K562 (cell line): ENCODE results near the gene VPS37D. TPM values are rescaled to one million over a fixed set of nuclear protein-coding genes. Genes with fewer than 3 reads are reported as not detected.

Experiments used
- ADNP ChIP-seq: fragments of 200-800 bp; sonication (Bioruptor generic); IDR thresholded peaks from 2 replicates; pipeline ENCODE4 v1.6.1; 2016; ENCODE audit warnings: missing genetic modification characterization, missing compliant biosample characterization
- CBFA2T3 ChIP-seq: fragments of 450-650 bp; IDR thresholded peaks from 2 replicates; pipeline ENCODE4 v1.6.1; 2017
- DDX20 ChIP-seq: fragments of 450-650 bp; IDR thresholded peaks from 2 replicates; pipeline ENCODE4 v1.6.1; 2016; ENCODE audit warnings: missing genetic modification characterization, low read depth, mild to moderate bottlenecking, missing compliant biosample characterization, moderate library complexity
- FOXJ3 ChIP-seq: sonication (generic); formaldehyde crosslinking; IDR thresholded peaks from 2 replicates; pipeline ENCODE4 v1.4.0; 2020; ENCODE audit warnings: mild to moderate bottlenecking, missing genetic modification reagents
- FUS ChIP-seq: fragments of 200-400 bp; formaldehyde crosslinking; optimal IDR thresholded peaks from 2 replicates; pipeline ENCODE3; 2017; ENCODE audit warnings: low read depth, low read length
- LEF1 ChIP-seq: fragments of 450-650 bp; IDR thresholded peaks from 2 replicates; pipeline ENCODE4 v1.6.1; 2016; ENCODE audit warnings: mild to moderate bottlenecking
- MEF2A ChIP-seq: IDR thresholded peaks from 2 replicates; pipeline ENCODE4 v1.6.1; 2011; ENCODE audit warnings: low read depth, mild to moderate bottlenecking, low read length, moderate library complexity; ENCODE audit not compliant: control insufficient read depth
- POLR2AphosphoS2 ChIP-seq: IDR thresholded peaks from 2 replicates; pipeline ENCODE4 v1.6.1; 2012; ENCODE audit warnings: low read length, improper control_type of control experiment
- POU5F1 ChIP-seq: fragments of 150-350 bp; IDR thresholded peaks from 2 replicates; pipeline ENCODE4 v1.6.1; 2014; ENCODE audit warnings: borderline replicate concordance, low read length, low read depth, mild to moderate bottlenecking; ENCODE audit not compliant: partially characterized antibody
- U2AF1 ChIP-seq: fragments of 200-400 bp; formaldehyde crosslinking; optimal IDR thresholded peaks from 2 replicates; pipeline ENCODE3; 2017; ENCODE audit warnings: mild to moderate bottlenecking, low read depth, low read length, moderate library complexity
- polyA plus RNA-seq, 8 experiments: library from polyadenylated mRNA; depleted of rRNA in 4 of 8; stranded (reverse) in 5 of 8; unstranded in 3 of 8; fragments of >200 nt; fragmentation: Nextera tagmentation in 2 of 8; fragmentation: Illumina TruSeq in 1 of 8; extraction: Ambion mirVana in 2 of 8; extraction: Trizol in 1 of 8; gene quantifications; 2 replicates each; pipeline versions ENCODE4 v1.2.1 to v1.2.3, GENCODE V29; 2011 to 2014; ENCODE audit warnings: inconsistent platforms in 1 of 8, missing spikeins in 1 of 8
- total RNA-seq, 7 experiments: library from RNA; depleted of rRNA in 6 of 7; stranded (reverse); fragments of >200 nt in 6 of 7; fragmentation: Illumina TruSeq in 2 of 7; extraction: Trizol in 2 of 7; gene quantifications; 2 replicates each; pipeline versions ENCODE4 v1.2.1 to v1.2.3, GENCODE V29; 2011 to 2021; ENCODE audit warnings: low replicate concordance in 1 of 7
- TF ChIP-seq, protein P1 (sequence below), 2 experiments: fragments of 200-800 bp in 1 of 2; sonication (Bioruptor generic) in 1 of 2; sonication (generic) in 1 of 2; formaldehyde crosslinking in 1 of 2; IDR thresholded peaks in 1 of 2; conservative IDR thresholded peaks in 1 of 2; 2 replicates each; pipeline versions ENCODE4 v1.5.0 to v1.6.1; 2016 to 2020; ENCODE audit warnings: missing compliant biosample characterization in 1 of 2, missing genetic modification characterization in 1 of 2, missing genetic modification reagents in 1 of 2
- TF ChIP-seq, protein P2 (sequence below), 3 experiments: fragments of 200-800 bp in 1 of 3; fragments of 250-450 bp in 1 of 3; fragments of 450-650 bp in 1 of 3; sonication (Bioruptor Pico) in 1 of 3; sonication (Bioruptor generic) in 1 of 3; formaldehyde crosslinking in 1 of 3; IDR thresholded peaks; 2 replicates each; pipeline versions ENCODE4 v1.6.1 to v1.8.0; 2016 to 2022; ENCODE audit warnings: mild to moderate bottlenecking in 2 of 3, missing genetic modification characterization in 2 of 3, missing compliant biosample characterization in 1 of 3, moderate library complexity in 1 of 3
- TF ChIP-seq, protein P3 (sequence below): fragments of 250-450 bp; sonication (Bioruptor Pico); IDR thresholded peaks from 2 replicates; pipeline ENCODE4 v1.8.0; 2021; ENCODE audit warnings: borderline replicate concordance, mild to moderate bottlenecking, moderate library complexity; ENCODE audit not compliant: poor library complexity, severe bottlenecking
- TF ChIP-seq, protein P4 (sequence below), 2 experiments: fragments of 450-650 bp; IDR thresholded peaks; 2 replicates each; pipeline ENCODE4 v1.6.1; 2016
- TF ChIP-seq, protein P5 (sequence below): IDR thresholded peaks from 2 replicates; pipeline ENCODE4 v1.6.1; 2016; ENCODE audit warnings: missing genetic modification characterization, missing compliant biosample characterization
- TF ChIP-seq, protein P6 (sequence below): IDR thresholded peaks from 2 replicates; pipeline ENCODE4 v1.6.1; 2011; ENCODE audit not compliant: insufficient read length; ENCODE audit errors: extremely low read depth

The VPS37D gene
- total and polyA plus RNA-seq, 9 of the 15 experiments (the other 6 are each of a cell fraction or from before 2014, with no cell fraction given), result 0.25 to 2.3 (median 1.0) TPM; not detected in 3

DNA sequence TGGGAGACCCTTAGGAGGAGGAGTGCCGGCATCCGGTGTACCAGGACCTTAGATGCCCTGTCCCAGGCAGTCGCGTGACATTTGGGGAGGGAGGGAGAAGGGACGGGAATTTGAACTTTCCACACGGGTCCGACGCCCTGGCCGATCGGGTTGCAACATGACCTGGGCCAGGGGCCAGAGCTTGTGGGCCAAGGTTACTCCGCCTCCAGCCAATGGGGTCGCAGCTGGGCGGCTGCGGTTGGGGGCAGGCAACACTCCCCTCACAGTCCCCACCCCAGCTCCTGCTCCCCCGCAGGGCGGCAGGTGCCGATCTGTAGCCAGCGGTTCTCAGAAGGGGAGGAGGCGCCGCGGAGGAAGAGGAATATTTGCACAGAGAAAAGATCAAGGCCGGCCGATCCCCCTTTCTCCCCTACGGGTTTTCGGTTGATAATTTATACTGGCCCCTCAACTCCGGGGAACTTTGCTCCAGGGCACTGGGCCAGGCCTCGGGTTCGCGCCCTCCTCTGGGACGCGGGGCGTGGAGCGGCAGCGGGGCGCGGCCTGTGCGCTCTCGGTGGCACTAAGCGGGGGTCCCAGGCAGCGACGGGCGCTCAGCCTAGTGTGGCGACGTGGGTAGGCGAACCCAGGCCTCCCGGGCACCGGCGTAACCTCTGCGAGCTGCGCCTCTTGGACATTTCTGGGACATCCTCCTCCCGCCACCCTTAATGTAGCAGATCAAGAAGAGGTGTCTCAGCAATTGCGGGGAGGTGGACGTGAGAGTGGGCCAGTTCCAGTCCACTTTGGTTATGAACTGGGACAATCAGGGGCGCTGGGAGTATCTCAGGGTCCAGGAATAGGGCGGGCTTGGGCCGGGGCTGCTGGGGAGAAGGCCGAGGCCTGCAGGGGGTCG lies 44.5 kb upstream of the VPS37D start (continued):
- TF ChIP-seq FOXJ3, result no peak
- peak; percentile 58; the same call in 1 of the 2 replicates for TF ChIP-seq LEF1
- no peak for TF ChIP-seq POU5F1
- no peak for TF ChIP-seq FUS
- no peak for TF ChIP-seq ADNP (tag)
- TF ChIP-seq, protein P1, sequence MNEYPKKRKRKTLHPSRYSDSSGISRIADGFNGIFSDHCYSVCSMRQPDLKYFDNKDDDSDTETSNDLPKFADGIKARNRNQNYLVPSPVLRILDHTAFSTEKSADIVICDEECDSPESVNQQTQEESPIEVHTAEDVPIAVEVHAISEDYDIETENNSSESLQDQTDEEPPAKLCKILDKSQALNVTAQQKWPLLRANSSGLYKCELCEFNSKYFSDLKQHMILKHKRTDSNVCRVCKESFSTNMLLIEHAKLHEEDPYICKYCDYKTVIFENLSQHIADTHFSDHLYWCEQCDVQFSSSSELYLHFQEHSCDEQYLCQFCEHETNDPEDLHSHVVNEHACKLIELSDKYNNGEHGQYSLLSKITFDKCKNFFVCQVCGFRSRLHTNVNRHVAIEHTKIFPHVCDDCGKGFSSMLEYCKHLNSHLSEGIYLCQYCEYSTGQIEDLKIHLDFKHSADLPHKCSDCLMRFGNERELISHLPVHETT (CRISPR knock-in tag; conservative IDR thresholded peaks at IDR 0.05 in 1 of 2, IDR thresholded peaks at IDR 0.05 in 1 of 2), result no peak
- TF ChIP-seq, protein P2, sequence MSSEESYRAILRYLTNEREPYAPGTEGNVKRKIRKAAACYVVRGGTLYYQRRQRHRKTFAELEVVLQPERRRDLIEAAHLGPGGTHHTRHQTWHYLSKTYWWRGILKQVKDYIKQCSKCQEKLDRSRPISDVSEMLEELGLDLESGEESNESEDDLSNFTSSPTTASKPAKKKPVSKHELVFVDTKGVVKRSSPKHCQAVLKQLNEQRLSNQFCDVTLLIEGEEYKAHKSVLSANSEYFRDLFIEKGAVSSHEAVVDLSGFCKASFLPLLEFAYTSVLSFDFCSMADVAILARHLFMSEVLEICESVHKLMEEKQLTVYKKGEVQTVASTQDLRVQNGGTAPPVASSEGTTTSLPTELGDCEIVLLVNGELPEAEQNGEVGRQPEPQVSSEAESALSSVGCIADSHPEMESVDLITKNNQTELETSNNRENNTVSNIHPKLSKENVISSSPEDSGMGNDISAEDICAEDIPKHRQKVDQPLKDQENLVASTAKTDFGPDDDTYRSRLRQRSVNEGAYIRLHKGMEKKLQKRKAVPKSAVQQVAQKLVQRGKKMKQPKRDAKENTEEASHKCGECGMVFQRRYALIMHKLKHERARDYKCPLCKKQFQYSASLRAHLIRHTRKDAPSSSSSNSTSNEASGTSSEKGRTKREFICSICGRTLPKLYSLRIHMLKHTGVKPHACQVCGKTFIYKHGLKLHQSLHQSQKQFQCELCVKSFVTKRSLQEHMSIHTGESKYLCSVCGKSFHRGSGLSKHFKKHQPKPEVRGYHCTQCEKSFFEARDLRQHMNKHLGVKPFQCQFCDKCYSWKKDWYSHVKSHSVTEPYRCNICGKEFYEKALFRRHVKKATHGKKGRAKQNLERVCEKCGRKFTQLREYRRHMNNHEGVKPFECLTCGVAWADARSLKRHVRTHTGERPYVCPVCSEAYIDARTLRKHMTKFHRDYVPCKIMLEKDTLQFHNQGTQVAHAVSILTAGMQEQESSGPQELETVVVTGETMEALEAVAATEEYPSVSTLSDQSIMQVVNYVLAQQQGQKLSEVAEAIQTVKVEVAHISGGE (CRISPR knock-in tag; IDR thresholded peaks at IDR 0.05), result no peak
- TF ChIP-seq U2AF1, result no peak
- peak; percentile 61 for TF ChIP-seq CBFA2T3
- TF ChIP-seq POLR2AphosphoS2, result no peak
- TF ChIP-seq DDX20 (tag), result no peak
- TF ChIP-seq, protein P3, sequence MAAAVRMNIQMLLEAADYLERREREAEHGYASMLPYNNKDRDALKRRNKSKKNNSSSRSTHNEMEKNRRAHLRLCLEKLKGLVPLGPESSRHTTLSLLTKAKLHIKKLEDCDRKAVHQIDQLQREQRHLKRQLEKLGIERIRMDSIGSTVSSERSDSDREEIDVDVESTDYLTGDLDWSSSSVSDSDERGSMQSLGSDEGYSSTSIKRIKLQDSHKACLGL (CRISPR knock-in tag), result no peak
- no peak for TF ChIP-seq MEF2A
- TF ChIP-seq, protein P4, sequence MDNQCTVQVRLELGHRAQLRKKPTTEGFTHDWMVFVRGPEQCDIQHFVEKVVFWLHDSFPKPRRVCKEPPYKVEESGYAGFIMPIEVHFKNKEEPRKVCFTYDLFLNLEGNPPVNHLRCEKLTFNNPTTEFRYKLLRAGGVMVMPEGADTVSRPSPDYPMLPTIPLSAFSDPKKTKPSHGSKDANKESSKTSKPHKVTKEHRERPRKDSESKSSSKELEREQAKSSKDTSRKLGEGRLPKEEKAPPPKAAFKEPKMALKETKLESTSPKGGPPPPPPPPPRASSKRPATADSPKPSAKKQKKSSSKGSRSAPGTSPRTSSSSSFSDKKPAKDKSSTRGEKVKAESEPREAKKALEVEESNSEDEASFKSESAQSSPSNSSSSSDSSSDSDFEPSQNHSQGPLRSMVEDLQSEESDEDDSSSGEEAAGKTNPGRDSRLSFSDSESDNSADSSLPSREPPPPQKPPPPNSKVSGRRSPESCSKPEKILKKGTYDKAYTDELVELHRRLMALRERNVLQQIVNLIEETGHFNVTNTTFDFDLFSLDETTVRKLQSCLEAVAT (IDR thresholded peaks at IDR 0.05), result peak in 1 of 2 experiments; percentile 72; a peak in 1 of 4 replicates
- TF ChIP-seq, protein P5, sequence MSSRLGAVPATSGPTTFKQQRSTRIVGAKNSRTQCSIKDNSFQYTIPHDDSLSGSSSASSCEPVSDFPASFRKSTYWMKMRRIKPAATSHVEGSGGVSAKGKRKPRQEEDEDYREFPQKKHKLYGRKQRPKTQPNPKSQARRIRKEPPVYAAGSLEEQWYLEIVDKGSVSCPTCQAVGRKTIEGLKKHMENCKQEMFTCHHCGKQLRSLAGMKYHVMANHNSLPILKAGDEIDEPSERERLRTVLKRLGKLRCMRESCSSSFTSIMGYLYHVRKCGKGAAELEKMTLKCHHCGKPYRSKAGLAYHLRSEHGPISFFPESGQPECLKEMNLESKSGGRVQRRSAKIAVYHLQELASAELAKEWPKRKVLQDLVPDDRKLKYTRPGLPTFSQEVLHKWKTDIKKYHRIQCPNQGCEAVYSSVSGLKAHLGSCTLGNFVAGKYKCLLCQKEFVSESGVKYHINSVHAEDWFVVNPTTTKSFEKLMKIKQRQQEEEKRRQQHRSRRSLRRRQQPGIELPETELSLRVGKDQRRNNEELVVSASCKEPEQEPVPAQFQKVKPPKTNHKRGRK (tag), result no peak
- TF ChIP-seq, protein P6, sequence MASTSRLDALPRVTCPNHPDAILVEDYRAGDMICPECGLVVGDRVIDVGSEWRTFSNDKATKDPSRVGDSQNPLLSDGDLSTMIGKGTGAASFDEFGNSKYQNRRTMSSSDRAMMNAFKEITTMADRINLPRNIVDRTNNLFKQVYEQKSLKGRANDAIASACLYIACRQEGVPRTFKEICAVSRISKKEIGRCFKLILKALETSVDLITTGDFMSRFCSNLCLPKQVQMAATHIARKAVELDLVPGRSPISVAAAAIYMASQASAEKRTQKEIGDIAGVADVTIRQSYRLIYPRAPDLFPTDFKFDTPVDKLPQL, result no peak
